AG10803 (cell line): ENCODE data around the gene GNG7.
"Not testable (repeated sequence)": the region's sequence is repeated elsewhere in the genome, so short reads cannot be mapped to it uniquely, and the experiment has no call there.

Experiments used
- DNase-seq: peaks from one replicate; pipeline ENCODE4 v3.0.0; 2010; ENCODE audit warnings: low read depth
- H3K4me3 ChIP-seq: 2 replicates; pipeline ENCODE4 v1.5.1; 2011; ENCODE audit warnings: mild to moderate bottlenecking, low read length, control low read depth
- TF ChIP-seq, protein P1 (sequence below): conservative IDR thresholded peaks from 2 replicates; pipeline ENCODE4 v1.5.1; 2011; ENCODE audit warnings: mild to moderate bottlenecking, low read length, control low read depth, inconsistent platforms

The GNG7 gene

DNA sequence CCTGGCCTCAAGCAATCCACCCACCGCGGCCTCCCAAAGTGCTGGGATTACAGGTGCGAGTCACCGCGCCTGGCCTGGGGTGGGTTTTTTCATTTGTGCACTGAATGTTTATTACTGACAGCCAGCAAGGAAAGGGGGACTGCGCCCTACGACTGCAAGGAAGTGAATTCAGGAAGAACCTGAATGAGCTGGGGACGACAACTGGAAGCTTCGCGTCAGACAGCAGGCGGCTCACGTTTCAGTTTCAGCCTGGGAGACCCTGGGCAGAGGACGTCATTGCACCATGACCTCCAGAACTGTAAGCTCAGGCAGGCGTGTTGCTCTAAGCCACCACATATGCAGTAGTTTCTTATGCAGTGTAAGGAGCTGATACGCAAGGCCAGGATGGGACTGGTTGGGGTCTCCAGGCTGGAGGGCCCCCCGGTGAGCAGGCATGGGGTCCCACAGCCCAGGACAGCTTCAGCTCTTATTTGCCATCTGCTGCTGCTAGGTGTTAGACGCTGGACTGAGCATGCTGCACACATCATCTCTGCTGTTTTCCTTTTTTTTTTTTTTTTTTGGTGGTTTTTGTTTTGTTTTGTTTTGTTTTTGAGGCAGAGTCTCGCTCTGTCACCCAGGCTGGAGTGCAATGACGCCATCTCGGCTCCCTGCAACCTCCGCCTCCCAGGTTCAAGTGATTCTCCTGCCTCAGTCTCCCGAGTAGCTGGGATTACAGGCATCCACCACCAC, 160.0 kb downstream of the GNG7 start:
- H3K4me3 ChIP-seq = no peak overlapping the region
- TF ChIP-seq, protein P1, sequence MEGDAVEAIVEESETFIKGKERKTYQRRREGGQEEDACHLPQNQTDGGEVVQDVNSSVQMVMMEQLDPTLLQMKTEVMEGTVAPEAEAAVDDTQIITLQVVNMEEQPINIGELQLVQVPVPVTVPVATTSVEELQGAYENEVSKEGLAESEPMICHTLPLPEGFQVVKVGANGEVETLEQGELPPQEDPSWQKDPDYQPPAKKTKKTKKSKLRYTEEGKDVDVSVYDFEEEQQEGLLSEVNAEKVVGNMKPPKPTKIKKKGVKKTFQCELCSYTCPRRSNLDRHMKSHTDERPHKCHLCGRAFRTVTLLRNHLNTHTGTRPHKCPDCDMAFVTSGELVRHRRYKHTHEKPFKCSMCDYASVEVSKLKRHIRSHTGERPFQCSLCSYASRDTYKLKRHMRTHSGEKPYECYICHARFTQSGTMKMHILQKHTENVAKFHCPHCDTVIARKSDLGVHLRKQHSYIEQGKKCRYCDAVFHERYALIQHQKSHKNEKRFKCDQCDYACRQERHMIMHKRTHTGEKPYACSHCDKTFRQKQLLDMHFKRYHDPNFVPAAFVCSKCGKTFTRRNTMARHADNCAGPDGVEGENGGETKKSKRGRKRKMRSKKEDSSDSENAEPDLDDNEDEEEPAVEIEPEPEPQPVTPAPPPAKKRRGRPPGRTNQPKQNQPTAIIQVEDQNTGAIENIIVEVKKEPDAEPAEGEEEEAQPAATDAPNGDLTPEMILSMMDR = no peak
- DNase-seq = no peak

DNA sequence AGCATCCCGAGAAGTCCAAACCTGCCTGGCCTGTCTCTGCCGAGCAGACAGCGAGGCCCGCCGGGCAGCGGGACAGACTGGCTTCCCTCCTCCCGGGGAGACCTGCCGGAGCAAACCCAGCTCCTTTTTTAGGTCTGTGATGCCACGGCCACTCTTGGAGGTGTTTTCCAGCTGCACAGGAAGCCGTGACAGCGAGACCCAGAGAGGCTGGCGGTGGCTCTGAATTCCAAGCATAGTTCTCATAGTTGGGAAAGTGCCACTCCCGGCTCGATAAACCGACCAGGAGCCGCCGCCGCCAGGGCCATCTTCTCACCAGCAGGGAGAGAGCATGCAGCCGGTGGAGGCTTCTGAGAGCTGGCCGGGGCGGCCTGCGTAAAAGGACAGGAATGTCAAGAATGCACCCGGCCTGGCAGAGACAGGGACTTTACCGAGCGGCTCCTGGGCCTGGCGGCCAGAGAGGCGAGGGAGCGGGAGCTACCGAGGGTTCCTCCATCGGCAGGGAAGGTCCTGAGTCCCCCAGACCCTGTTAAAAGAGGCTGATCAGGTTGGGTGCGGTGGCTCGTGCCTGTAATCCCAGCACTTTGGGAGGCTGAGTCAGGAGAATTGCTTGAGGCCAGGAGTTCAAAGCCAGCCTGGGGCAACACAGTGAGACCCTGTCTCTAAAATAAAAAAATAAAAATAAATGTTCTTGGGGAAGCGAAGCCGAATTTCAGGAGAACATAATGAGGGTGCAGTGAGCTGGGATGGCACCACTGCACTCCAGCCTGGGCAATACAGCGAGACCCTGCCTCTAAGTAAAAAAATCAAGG, 161.6 kb downstream of the GNG7 start:
- DNase-seq = peak; percentile 100
- peak overlapping the region; percentile 43 for H3K4me3 ChIP-seq
- TF ChIP-seq, protein P1 = peak; percentile 38

DNA sequence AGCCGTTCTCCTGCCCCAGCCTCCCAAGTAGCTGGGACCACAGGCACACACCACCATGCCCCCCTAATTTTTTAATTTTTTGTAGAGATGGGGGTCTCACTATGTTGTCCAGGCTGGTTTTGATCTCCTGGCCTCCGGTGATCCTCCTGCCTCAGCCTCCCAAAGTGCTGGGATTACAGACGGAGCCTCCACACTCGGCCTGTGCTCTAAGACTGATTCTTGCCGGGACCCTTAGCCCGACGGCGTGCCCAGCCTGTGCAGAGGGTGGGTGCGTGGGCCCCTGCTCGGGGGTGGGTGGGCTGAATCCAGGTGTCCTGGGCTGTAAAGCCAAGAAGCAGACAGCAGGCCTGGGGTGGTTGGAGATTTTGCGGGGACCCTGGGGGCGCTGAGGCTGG, 162.2 kb downstream of the GNG7 start:
- no peak for DNase-seq
- H3K4me3 ChIP-seq = peak overlapping the region; percentile 43
- TF ChIP-seq, protein P1 = no peak

- no peak overlapping the region for H3K4me3 ChIP-seq
- no peak for DNase-seq
- TF ChIP-seq, protein P1 = no peak
These were observed 164.3 kb downstream of the GNG7 start for GRCh38 chr19:2538096-2538757.

DNA sequence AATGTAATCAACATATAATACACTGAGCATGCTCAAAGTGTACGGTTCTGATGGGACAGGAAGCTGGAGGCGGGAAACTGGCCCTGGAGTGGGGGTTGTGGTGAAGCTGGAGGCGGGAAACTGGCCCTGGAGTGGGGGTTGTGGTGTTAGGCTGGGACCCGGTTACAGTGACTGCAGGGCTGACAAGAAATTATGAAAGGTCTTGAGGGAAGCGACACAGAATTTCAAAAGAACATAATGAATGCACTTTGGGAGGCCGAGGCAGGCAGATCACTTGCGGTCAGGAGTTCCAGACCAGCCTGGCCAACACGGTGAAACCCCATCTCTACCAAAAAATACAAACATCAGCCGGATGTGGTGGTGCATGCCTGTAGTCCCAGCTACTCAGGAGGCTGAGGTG, 164.9 kb downstream of the GNG7 start:
- DNase-seq, H3K4me3 ChIP-seq: not testable (repeated sequence)

DNA sequence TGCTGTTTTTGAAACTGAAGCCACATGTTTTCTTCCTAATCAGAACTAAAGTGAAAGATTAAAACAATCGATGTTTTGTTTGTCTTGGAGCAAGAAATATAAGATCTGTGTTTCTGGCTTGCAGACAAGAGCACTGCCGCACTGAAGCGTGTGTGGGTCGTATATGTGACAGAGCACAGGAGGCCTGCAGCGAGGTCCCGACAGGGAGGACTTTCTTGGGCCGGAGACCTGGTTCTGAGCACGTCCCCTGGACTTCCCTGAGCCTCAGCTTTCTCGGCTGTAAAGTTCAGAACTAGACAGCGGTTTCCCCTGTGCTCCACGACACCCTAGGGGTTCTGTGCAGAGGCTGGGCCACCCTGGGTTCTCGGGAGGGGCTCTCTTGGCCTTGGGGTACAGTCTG, 166.0 kb downstream of the GNG7 start:
- no peak overlapping the region for H3K4me3 ChIP-seq
- TF ChIP-seq, protein P1 = no peak
- DNase-seq = no peak

DNA sequence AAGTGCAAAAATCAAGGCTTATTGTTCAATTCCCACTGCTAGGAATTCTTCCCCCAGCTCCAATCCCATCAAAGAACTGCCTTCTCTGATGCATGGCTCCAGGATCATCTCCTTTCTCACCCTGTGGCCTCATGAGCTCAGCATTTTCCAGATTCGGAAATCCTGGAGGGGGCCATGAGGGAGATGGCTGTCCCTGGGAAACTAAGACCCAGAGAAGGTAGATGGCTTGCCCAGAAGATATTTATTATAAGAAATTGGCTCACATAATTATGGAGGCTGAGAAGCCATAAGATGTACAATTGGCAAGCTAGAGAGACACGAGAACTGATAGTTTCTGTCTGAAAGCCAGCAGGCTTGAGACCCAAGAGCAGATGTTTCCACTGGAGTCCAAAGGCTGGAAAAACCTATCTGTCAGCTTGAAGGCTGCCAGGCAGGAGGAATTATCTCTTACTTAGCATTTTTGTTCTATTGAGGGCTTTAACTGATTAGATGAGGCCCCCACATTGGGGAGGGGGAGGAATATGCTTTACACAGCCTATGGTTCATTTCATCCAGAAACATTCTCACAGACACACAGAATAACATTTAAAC, 168.0 kb downstream of the GNG7 start:
- no peak overlapping the region for H3K4me3 ChIP-seq
- no peak for DNase-seq
- TF ChIP-seq, protein P1 = no peak
